Fibroblast of lung (primary cell): ENCODE data around the gene SRSF7.

Source experiments
- EZH2 ChIP-seq: IDR thresholded peaks from 2 replicates; pipeline ENCODE4 v1.5.1; 2012; ENCODE audit warnings: low read length, control low read depth, mild to moderate bottlenecking; ENCODE audit errors: missing control alignments
- TF ChIP-seq, protein P1 (sequence below), 2 donors: IDR thresholded peaks in 1 of 2; conservative IDR thresholded peaks in 1 of 2; 1 replicate in 1 of 2; 2 replicates in 1 of 2; pipeline ENCODE4 v1.5.1; 2011 to 2012; ENCODE audit warnings: low read length in 2 of 2, control low read depth in 1 of 2, inconsistent platforms in 1 of 2, low read depth in 1 of 2, mild to moderate bottlenecking in 1 of 2

- TF ChIP-seq, protein P1, sequence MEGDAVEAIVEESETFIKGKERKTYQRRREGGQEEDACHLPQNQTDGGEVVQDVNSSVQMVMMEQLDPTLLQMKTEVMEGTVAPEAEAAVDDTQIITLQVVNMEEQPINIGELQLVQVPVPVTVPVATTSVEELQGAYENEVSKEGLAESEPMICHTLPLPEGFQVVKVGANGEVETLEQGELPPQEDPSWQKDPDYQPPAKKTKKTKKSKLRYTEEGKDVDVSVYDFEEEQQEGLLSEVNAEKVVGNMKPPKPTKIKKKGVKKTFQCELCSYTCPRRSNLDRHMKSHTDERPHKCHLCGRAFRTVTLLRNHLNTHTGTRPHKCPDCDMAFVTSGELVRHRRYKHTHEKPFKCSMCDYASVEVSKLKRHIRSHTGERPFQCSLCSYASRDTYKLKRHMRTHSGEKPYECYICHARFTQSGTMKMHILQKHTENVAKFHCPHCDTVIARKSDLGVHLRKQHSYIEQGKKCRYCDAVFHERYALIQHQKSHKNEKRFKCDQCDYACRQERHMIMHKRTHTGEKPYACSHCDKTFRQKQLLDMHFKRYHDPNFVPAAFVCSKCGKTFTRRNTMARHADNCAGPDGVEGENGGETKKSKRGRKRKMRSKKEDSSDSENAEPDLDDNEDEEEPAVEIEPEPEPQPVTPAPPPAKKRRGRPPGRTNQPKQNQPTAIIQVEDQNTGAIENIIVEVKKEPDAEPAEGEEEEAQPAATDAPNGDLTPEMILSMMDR (conservative IDR thresholded peaks at IDR 0.05 in 1 of 2, IDR thresholded peaks at IDR 0.05 in 1 of 2; ENCODE audit: low read depth in 1 of 2, low read length in 2 of 2) = no peak
- no peak for TF ChIP-seq EZH2
These were observed 13.2 kb downstream of the SRSF7 start for GRCh38 chr2:38737925-38738324.
